GM21619 (cell line): Measurements from ENCODE around the gene ITM2B.
"Not testable (repeated sequence)": the region's sequence is repeated elsewhere in the genome, so short reads cannot be mapped to it uniquely, and the experiment has no call there.

Experiments used
- ATAC-seq: cut with Tn5 transposase; IDR thresholded peaks from one replicate; pipeline ENCODE4 v1.9.1; 2021; ENCODE audit not compliant: unreplicated experiment

Gene ITM2B

GRCh38 chr13:48233046-48233888 is at the start of gene ITM2B:
ITM2B (plus strand) TSS chr13:48233206; CDS start chr13:48233361, 155 bp downstream.
- peak; percentile 54 for ATAC-seq

- ATAC-seq: peak; percentile 42
These were observed 48.7 kb upstream of the ITM2B start for GRCh38 chr13:48184260-48184659.

- no peak for ATAC-seq
These were observed 48.0 kb upstream of the ITM2B start for GRCh38 chr13:48185018-48185417.

GRCh38 chr13:48186722-48187121 is 46.3 kb upstream of the ITM2B start:
- ATAC-seq: no peak

GRCh38 chr13:48188131-48188530 is 44.9 kb upstream of the ITM2B start:
- no peak for ATAC-seq

- ATAC-seq: no peak
These were observed 44.4 kb upstream of the ITM2B start for GRCh38 chr13:48188601-48189000.

- no peak for ATAC-seq
These were observed 43.8 kb upstream of the ITM2B start for GRCh38 chr13:48189171-48189570.

GRCh38 chr13:48192411-48192935 is 40.5 kb upstream of the ITM2B start:
- ATAC-seq: no peak

GRCh38 chr13:48194379-48194754 is 38.6 kb upstream of the ITM2B start:
- ATAC-seq: no peak

GRCh38 chr13:48199404-48199946 is 33.5 kb upstream of the ITM2B start:
- ATAC-seq: no peak

- ATAC-seq: no peak
These were observed 32.0 kb upstream of the ITM2B start for GRCh38 chr13:48201044-48201443.

GRCh38 chr13:48207207-48207606 is 25.8 kb upstream of the ITM2B start:
- ATAC-seq: not testable (repeated sequence)

GRCh38 chr13:48210178-48210577 is 22.8 kb upstream of the ITM2B start:
- ATAC-seq: no peak

GRCh38 chr13:48214519-48215121 is 18.4 kb upstream of the ITM2B start:
- no peak for ATAC-seq

- ATAC-seq: not testable (repeated sequence)
These were observed 17.3 kb upstream of the ITM2B start for GRCh38 chr13:48215511-48216203.

- ATAC-seq: no peak
These were observed 16.7 kb upstream of the ITM2B start for GRCh38 chr13:48216204-48216711.

GRCh38 chr13:48220592-48220980 is 12.4 kb upstream of the ITM2B start:
- no peak for ATAC-seq

GRCh38 chr13:48220981-48221685 is 11.9 kb upstream of the ITM2B start:
- no peak for ATAC-seq

- ATAC-seq: no peak
These were observed 11.3 kb upstream of the ITM2B start for GRCh38 chr13:48221686-48222187.
